K562 (cell line): ENCODE measurements around the gene MPND. TPM values are rescaled to one million over a fixed set of nuclear protein-coding genes. Genes with fewer than 3 reads are reported as not detected.

Experiments
- ATAC-seq: fragments of 200-7000 bp; cut with Tn5 transposase; 3 replicates; pipeline ENCODE4 v1.9.1; 2020; ENCODE audit warnings: moderate library complexity
- BruUV-seq: library from RNA; stranded (reverse); fragments of 400-500 nt; replicated peaks from 2 replicates; lab custom pipeline; 2021; lab: Mats Ljungman, UMichigan
- CTCF ChIA-PET: fragments of 300-600 bp; formaldehyde crosslinking; extraction: SDS; loops from one replicate; lab custom pipeline; 2021; ENCODE audit warnings: low intra/inter-chr PET ratio; lab: Yijun Ruan, JAX
- POLR2A ChIA-PET: fragments of 300-600, 350-650 bp; sonication (Branson Sonifier 250); formaldehyde crosslinking; extraction: SDS; loops from one replicate; lab custom pipeline; 2021; ENCODE audit warnings: antibody characterized with exemption, inconsistent platforms; lab: Yijun Ruan, JAX
- DNase-seq, 4 experiments: peaks; one replicate each; pipeline versions ENCODE4 v3.0.0 to v3.0.0-alpha.2; 2011 to 2018; ENCODE audit warnings: low spot score in 3 of 4, mixed read lengths in 3 of 4; ENCODE audit errors: extremely low read depth in 1 of 4
- FAIRE-seq: peaks from 2 replicates; lab custom pipeline; 2011; peaks lifted over from hg19 to GRCh38; lab: Jason Lieb, UNC
- H2AFZ ChIP-seq: 2 replicates; pipeline ENCODE4 v1.6.0; 2011; ENCODE audit warnings: low read depth, low read length, control low read depth, inconsistent platforms
- H3K27ac ChIP-seq: fragments of 200-600 bp; 3 replicates; pipeline ENCODE4 v1.8.0; 2011; ENCODE audit warnings: low read depth, mild to moderate bottlenecking, control low read depth, inconsistent platforms, low read length, moderate library complexity, mixed read lengths; ENCODE audit errors: extremely low read depth
- H3K27me3 ChIP-seq, 2 experiments: fragments of 300-600 bp in 1 of 2; 2 replicates in 1 of 2; 3 replicates in 1 of 2; pipeline versions ENCODE4 v1.6.0 to v1.8.0; 2011; ENCODE audit warnings: inconsistent platforms in 2 of 2, low read length in 2 of 2, mild to moderate bottlenecking in 1 of 2, mixed read lengths in 1 of 2, moderate library complexity in 1 of 2; ENCODE audit not compliant: control insufficient read depth in 2 of 2, insufficient read depth in 2 of 2
- H3K36me3 ChIP-seq: fragments of 300-600 bp; 3 replicates; pipeline ENCODE4 v1.8.0; 2011; ENCODE audit warnings: mild to moderate bottlenecking, low read length, inconsistent platforms; ENCODE audit not compliant: control insufficient read depth, insufficient read depth
- H3K4me1 ChIP-seq, 2 experiments: fragments of 200-600 bp in 1 of 2; replicated peaks in 1 of 2; 2 replicates in 1 of 2; 3 replicates in 1 of 2; pipeline versions ENCODE4 v1.5.1 to v1.8.0; 2011; ENCODE audit warnings: inconsistent platforms in 2 of 2, low read length in 2 of 2, mild to moderate bottlenecking in 1 of 2, mixed read lengths in 1 of 2, moderate library complexity in 1 of 2; ENCODE audit not compliant: control insufficient read depth in 2 of 2, insufficient read depth in 2 of 2
- H3K4me2 ChIP-seq: 2 replicates; pipeline ENCODE4 v1.6.1; 2011; ENCODE audit warnings: low read length, control low read depth, inconsistent platforms, mixed read lengths; ENCODE audit not compliant: insufficient read depth
- H3K4me3 ChIP-seq: fragments of 200-600 bp; sonication (generic), shearing (Covaris generic); 2 replicates; pipeline ENCODE4 v1.5.1; 2016; ENCODE audit warnings: control low read depth, inconsistent platforms
- H3K79me2 ChIP-seq: fragments of 200-600 bp; 3 replicates; pipeline ENCODE4 v1.8.0; 2011; ENCODE audit warnings: low read length, inconsistent platforms; ENCODE audit not compliant: control insufficient read depth, insufficient read depth
- H3K9ac ChIP-seq, 2 experiments: 2 replicates each; pipeline versions ENCODE4 v1.6.0 to v1.6.1; 2011; ENCODE audit warnings: low read depth in 2 of 2, low read length in 2 of 2, control low read depth in 1 of 2, inconsistent platforms in 1 of 2, mild to moderate bottlenecking in 1 of 2, mixed read lengths in 1 of 2; ENCODE audit not compliant: insufficient read depth in 1 of 2
- H3K9me1 ChIP-seq: one replicate; pipeline ENCODE4 v1.6.0; 2011; ENCODE audit warnings: inconsistent platforms, mild to moderate bottlenecking, low read length, moderate library complexity; ENCODE audit not compliant: control insufficient read depth, insufficient read depth
- H3K9me3 ChIP-seq: replicated peaks from 2 replicates; pipeline ENCODE4 v1.5.1; 2011; ENCODE audit warnings: low read depth, low read length, inconsistent platforms; ENCODE audit not compliant: control insufficient read depth, insufficient read depth
- H4K20me1 ChIP-seq: replicated peaks from 2 replicates; pipeline ENCODE4 v1.6.1; 2011; ENCODE audit warnings: low read length, inconsistent platforms, mixed read lengths; ENCODE audit not compliant: control insufficient read depth, insufficient read depth
- E2F3 ChIP-seq: fragments of 250-450 bp; sonication (Bioruptor Pico); IDR thresholded peaks from 2 replicates; pipeline ENCODE4 v1.4.0; 2020; ENCODE audit warnings: mild to moderate bottlenecking
- IFI16 ChIP-seq: fragments of 250-450 bp; sonication (Bioruptor Pico); IDR thresholded peaks from 2 replicates; pipeline ENCODE4 v2.1.2; 2022; ENCODE audit warnings: mild to moderate bottlenecking, inconsistent platforms
- NELFE ChIP-seq: IDR thresholded peaks from 2 replicates; pipeline ENCODE4 v1.6.1; 2011; ENCODE audit warnings: mild to moderate bottlenecking; ENCODE audit not compliant: insufficient read depth, insufficient read length
- RBM25 ChIP-seq: fragments of 200-400 bp; formaldehyde crosslinking; IDR thresholded peaks from 2 replicates; pipeline ENCODE4 v1.6.1; 2018; ENCODE audit warnings: low read length, low read depth, moderate library complexity; ENCODE audit not compliant: severe bottlenecking
- SMAD1 ChIP-seq: fragments of 150-350 bp; IDR thresholded peaks from 2 replicates; pipeline ENCODE4 v1.6.1; 2014; ENCODE audit warnings: low read length, low read depth; ENCODE audit not compliant: partially characterized antibody
- ZKSCAN8 ChIP-seq: fragments of 200-800 bp; sonication (Bioruptor generic); IDR thresholded peaks from 2 replicates; pipeline ENCODE4 v1.6.1; 2016; ENCODE audit warnings: missing genetic modification characterization, missing compliant biosample characterization
- WGBS: fragments of 100-300 bp; shearing (Covaris generic); methylation state at CpG from one replicate; pipeline ENCODE4 v1.1.6; 2016; ENCODE audit warnings: low coverage, mixed read lengths; ENCODE audit not compliant: insufficient coverage; ENCODE audit errors: missing lambda C conversion rate; 5-methylcytosine and 5-hydroxymethylcytosine counted together
- in situ Hi-C: fragments of 300-500 bp; cut with MboI; formaldehyde crosslinking; loops from 4 replicates; pipeline ENCODE4 v1.15.0; 2018; ENCODE audit warnings: inconsistent platforms, mixed read lengths
- intact Hi-C: fragments of 100-400 bp; cut with micrococcal nuclease; formaldehyde crosslinking; loops from 2 replicates; pipeline ENCODE4 v1.14.2; 2022
- polyA plus RNA-seq, 8 experiments: library from polyadenylated mRNA; depleted of rRNA in 4 of 8; stranded (reverse) in 5 of 8; unstranded in 3 of 8; fragments of >200 nt; fragmentation: Nextera tagmentation in 2 of 8; fragmentation: Illumina TruSeq in 1 of 8; extraction: Ambion mirVana in 2 of 8; extraction: Trizol in 1 of 8; gene quantifications; 2 replicates each; pipeline versions ENCODE4 v1.2.1 to v1.2.3, GENCODE V29; 2011 to 2014; ENCODE audit warnings: inconsistent platforms in 1 of 8, missing spikeins in 1 of 8
- total RNA-seq, 7 experiments: library from RNA; depleted of rRNA in 6 of 7; stranded (reverse); fragments of >200 nt in 6 of 7; fragmentation: Illumina TruSeq in 2 of 7; extraction: Trizol in 2 of 7; gene quantifications; 2 replicates each; pipeline versions ENCODE4 v1.2.1 to v1.2.3, GENCODE V29; 2011 to 2021; ENCODE audit warnings: low replicate concordance in 1 of 7

MPND gene
- total and polyA plus RNA-seq, 9 of the 15 experiments (the other 6 are each of a cell fraction or from before 2014, with no cell fraction given): 0.25 to 14.0 (median 3.9) TPM

- TF ChIP-seq NELFE (no peak), IFI16 (no peak), RBM25 (peak; percentile 72), E2F3 (CRISPR knock-in tag) (no peak), SMAD1 (no peak)
Observed at GRCh38 chr19:4300589-4300988, 42.8 kb upstream of the MPND start (continued).

DNA sequence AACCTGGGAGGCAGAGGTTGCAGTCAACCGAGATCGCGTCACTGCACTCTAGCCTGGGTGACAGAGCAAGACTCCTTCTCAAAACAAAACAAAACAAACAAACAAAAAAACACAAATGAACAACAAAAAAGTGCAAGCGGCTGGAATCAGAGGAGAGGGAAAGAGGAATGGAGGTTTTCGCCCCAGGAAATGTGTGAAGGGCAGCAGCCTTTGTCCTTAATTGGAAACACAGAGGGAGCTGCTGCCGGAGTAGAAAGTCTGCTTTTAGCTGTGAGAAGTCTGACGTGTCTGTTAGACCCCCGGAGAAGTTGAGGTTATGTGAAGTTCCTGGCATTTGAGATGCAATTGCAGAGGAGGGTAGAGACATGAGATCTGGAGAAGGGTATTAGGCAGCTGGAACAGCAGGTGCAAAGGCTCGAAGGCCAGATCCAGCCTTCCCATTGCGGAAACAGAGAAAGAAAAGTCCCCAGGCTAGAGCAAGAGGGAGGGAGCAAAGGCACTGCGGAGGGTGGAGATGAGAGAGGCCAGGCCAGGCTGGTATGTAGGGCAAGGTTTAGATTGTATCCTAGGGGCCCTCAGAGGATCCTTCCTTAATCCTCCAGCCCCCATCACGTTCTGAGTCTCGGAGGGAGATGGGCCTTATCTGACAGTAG, 41.6 kb upstream of the MPND start:
- TF ChIP-seq ZKSCAN8 (CRISPR knock-in tag): no peak
- peaks cover 7 to 28% of the 10 kb centered on the region in 2 experiments; a peak in 4 of 5 replicates for H3K4me1 ChIP-seq
- H3K4me3 ChIP-seq: no peak overlapping the region
- ChIA-PET CTCF (no interaction called here), POLR2A (interaction anchor here (0.6 to 1.7 kb wide), 5 partner anchors 8 to 1741 kb away, joined by 3 to 4 read pairs (median 3); partner anchors contain the start of gene STAP2)
- intact Hi-C loops (no loop called here), in situ Hi-C loops (no loop called here)
- BruUV-seq: no TSS peak
- no peaks in the 10 kb centered on the region for H3K9me3 ChIP-seq
- H3K27ac ChIP-seq: no peak overlapping the region
- FAIRE-seq: no peak
- no peak overlapping the region; a peak in 1 of 4 replicates for H3K9ac ChIP-seq
- DNase-seq: no peak
- H3K36me3 ChIP-seq: no peaks in the 10 kb centered on the region
- peak overlapping the region; percentile 37 for H2AFZ ChIP-seq
- no peaks in the 10 kb centered on the region for H3K79me2 ChIP-seq
- no peaks in the 10 kb centered on the region for H4K20me1 ChIP-seq
- WGBS: 45% methylated on average over 12 of the region's 13 CpGs
- peaks cover 0 to 5% of the 10 kb centered on the region in 2 experiments; a peak in 1 of 5 replicates for H3K27me3 ChIP-seq
- ATAC-seq: no peak
- no peak overlapping the region for H3K4me2 ChIP-seq
- no peaks in the 10 kb centered on the region for H3K9me1 ChIP-seq
